ENCODE measurements around the gene FES.
"Not testable (repeated sequence)": the region's sequence is repeated elsewhere in the genome, so short reads cannot be mapped to it uniquely, and the experiment has no call there.

The FES gene

DNA sequence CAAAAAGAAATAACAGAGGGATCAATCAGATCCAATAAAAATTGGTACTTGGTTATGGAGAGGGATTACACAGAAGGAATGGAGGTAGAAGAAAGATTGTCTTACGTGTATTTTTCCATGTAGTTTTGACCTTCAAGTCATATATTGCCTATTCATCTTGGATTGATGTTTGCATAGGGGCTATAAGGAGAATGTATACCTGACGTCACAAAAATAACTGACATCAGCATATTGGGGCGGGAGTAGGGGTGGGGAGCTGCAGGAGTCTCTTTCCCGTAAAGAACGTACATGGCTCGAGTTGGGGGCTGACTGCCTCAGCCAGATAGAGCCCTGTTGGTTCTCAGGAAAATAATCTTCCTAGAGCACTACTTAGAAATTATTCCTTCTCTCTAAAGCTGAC, 21.8 kb upstream of the FES start:
- DNase-seq = no peak

DNA sequence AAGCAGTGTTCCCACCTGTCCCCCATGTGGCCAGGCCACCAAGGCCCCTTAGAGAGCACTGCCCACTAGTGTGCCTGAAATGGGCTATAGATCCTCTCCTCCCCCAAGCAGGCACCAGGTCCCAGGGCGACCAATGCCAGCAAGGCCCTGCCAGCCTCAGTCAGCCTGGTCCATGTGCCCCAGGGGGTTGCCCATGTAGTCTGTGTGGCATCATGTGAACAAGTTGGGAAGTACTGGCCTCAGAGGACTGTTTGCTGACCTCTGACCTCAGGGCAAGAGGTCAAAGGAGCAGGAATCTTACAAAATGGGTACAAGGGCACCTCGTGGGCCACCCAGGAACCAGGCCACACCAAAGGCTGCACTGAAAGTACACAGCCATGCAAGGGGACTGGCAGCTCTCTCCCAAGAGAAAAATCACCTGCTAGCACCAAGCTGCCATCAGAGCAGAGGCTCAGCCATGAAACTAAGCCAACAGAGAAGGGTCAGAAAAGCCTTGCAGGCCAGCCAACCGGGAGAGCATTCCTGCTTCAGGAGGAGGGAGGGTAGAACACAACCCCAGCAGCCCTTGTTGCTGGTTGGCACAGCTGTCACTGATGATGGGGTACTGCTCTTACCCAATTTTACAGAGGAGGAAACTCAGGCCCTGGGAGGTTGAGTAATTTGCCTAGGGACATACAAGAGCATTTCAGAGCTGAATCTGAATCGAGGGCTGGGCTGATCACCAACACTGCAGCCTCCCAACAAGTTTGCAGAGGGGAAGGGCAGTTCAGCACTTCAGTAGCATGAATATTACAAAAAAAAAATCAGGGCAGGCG, 21.1 kb upstream of the FES start:
- no peak for DNase-seq

DNA sequence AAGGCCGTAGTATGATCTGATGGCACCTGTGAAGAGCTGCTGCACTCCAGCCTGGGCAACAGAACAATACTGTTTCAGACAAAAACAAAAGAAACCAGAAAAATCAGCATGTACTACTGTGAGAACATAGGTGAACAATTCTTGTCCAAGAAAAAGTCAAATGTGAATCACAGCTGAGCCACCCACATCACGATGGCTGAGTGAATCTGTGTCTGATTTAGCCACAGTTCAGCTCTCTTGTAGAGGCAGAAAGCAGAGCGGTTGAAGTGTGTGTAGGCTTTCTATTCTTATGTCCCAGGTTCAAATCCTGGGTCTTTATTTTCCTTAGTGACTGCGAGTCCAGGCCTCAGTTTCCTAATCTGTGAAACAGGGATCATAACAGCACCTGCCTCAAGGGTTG, 20.3 kb upstream of the FES start:
- DNase-seq = no peak

DNA sequence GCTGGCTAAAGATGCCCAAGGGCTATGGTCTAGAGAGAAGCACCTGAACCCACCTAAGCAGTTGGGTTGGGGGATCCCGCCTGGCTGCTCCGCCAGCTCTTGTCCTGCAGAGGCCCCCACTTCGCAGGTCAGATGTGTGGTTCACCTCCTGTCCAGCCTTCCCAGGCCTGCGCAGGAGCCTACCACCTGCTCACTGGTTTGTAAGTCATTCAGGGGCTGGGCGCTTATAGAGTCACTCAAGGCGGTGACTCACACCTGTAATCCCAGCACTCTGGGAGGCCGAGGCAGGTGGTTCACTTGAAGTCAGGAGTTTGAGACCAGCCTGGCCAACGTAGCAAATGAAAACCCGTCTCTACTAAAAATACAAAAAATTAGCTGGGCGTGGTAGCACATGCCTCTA, 19.8 kb upstream of the FES start:
- no peak for DNase-seq

DNA sequence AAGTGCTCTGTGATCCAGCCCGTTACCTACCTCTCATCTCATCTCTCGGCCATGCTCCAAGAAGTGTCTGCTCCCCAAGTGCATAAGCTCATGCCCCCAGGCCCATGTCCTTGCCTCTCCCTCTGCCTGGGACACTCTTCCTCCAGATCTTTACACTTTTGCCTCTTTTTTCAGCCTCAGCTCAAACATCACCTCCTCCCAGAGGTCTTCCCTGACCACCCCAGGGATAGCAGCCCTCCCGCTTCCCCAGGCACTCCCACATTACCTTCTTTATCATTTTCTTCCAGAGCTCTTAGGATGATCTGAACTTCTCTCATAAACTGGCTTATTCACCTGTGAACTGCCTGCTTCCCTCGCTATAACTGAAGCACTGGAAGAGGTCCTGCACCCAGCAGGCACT, 18.6 kb upstream of the FES start:
- no peak for DNase-seq

DNA sequence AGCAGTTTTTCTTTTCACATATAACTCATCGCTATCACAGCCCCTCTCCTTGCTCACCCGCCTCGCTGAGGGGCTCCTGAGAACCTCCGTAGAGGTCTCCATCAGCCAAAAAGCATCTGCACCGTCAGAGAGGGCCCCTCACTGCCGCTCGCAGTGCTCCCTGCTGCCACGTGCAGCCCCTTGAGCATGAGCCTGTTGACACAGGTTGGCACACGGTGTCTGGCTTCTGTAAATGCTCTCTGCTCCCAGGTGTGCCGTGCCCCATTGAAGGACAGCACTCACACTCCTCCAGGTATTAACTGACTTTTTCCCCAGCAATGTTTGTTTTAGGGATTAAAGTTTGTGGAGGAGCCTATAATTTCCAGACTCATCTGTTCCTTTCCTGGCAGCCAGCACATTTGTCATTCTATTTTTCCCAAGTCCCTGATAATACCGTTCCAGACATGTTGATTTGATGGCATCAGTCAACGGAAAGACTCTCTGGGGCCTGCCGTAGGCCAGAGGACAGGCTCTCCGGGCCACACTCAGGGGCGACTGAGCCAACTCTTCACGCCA, 18.1 kb upstream of the FES start:
- DNase-seq = no peak

DNA sequence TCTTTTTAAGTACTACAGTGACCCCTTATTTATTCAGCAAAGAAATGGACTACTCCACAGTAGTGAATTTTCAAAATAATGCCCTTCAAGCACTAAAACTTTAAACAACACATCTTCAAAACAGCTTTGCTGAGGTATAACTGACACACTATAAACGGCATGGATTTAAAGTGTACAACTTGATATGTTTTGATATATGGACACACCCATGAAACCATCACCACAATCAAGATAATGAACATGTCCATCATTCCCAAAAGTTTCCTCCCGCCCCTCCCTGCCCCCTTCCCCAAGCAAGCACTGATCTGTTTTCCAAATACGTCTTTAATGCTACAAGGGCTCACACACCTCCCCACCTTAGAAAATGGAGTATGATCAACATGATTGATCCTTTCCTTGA, 17.5 kb upstream of the FES start:
- no peak for DNase-seq

DNA sequence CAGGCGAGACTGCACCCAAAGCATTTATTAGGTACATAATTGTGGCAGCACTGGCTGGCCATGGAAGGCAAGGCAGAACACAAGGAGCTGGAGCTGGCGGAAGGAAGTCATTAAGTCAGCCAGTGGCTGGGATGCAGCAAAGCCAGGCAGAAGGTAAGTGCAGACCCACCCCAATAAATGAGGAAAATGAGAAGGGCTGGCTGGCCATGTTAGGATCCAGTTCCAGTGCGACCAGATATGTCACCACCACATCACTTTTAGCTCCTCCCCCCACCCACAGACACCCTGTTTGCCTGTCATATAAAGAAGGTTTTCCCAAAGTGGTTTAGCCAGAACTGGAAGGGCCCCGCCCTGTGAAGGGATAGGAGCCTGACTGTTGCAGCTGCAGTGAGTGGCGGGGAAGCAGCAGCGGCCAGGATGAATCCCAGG, 16.0 kb upstream of the FES start, which contains the start of gene FURIN:
Gene FURIN (plus strand): TSS at position 328 of the 429 bp plus-strand sequence. CDS start 7,153 bp downstream, outside the sequence.
- no peak for DNase-seq

DNA sequence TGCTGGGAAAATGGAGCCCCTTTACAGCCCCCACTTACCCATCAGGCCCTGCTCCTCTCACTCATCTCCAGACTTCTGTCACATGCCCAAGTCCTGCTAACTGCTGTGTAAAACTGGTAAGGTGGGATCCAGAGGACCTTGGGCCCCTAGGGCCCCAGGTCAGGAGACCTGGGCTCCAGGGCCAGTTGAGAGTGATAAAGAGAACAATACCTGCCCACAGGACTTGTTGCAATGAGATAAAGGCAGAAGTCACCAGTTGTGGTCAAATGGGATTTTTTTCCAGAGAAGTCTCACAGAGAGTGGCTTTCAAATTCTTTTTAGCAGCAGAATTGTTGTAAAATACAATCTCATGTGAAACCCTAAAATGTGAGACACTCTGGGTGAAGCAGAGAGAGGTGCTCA, 15.2 kb upstream of the FES start:
- DNase-seq = no peak

DNA sequence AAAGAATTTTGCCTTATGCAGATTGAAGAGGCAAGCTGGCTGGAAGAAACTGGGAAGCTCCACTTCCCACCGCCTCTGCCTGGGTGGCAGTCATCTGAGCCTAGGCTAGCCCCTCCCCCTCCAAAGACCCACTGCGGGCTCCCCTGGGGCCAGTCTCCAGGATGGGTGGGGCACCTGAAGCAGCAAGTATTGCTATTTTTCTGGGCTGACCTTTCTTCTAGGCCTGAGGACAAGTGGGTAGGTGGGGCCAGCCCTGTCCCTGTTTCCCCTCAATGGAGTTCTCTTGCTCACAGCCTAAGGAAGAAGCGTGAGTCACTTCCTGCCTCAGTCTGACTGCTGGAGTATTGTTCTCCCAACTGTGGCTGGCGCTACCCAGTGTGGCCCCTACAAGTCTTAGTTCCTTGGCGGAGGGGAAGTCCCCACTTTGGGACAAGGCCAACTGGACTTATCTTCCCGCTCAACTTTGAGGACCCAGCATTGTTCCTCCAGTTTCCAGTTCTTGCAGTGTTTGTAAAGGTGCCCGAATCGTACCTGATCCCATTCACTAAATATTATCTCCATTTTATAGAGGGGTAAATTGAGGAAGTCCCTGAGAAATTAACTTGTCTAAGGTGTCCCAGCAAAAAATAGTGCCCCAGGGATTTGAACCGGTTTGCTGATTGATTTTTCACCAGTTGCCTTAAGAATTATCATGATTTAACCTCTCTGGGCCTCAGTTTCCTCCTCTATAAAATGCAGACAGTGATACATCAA, 14.5 kb upstream of the FES start:
- DNase-seq = no peak

DNA sequence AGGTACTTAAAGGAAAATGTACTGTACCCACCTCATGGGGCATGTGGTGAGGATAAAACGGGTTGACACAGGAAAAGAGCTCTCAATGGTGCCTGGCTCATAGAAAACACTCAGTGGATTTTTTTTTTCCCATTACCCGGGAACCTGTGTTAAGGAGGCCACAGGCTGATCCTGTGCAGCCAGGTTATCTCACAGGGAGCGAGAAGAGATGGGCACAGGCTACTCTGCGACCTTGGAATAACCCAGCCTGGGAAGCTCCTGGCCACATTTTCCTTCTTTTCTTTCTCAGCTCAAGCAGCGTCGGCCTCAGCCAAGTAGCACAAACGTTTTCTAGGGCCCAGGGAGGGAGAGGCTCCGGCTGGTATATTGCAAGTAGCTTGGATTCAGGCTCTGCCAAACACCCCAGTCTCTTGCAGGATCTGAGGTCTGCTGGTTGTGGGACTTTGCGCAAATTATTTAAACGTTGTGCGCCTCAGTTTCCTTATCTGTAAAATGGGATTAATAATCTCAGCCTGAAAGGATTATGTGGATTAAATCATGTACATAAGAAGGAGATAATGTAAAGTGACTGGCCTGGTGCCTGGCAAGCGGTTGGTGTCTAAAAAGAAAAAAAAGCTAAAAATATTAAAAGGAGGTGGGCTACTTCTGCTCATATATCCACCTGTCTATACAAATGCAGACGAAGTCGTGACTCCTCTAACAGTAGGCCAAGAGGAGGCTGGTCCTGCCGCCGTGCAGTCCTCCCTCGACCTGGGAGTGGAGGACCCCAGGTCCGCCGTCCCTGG, 13.8 kb upstream of the FES start:
- no peak for DNase-seq

DNA sequence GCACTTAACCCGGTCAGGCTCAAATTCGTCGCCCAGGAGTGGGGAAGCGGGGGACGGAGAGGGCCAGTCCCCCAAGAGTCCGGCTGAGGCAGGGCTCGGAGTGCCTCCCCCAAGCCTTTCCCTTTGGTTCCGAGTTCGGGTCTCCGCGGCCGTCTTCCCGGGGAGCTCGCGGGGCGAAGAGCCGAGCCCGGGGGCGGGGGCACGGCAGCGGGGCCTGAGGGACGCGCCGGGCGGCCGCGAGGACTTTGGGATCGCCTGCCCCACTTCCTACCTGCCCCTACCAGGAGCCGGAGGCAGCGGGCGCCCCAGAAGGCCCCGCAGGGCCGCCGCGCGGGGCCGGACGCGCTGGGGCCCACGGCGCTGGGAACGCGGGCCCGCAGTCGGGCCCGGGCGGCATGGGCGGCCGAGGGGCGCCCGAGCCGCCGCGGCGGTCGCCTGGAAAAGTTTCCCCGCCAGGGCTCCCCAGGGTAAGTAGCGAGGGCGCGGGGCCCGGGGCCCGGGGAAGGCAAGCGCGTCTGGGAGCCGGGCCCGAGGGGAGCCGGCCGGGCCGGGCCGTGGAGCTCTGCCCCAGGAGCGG, 13.1 kb upstream of the FES start:
- DNase-seq = peak; percentile 49

DNA sequence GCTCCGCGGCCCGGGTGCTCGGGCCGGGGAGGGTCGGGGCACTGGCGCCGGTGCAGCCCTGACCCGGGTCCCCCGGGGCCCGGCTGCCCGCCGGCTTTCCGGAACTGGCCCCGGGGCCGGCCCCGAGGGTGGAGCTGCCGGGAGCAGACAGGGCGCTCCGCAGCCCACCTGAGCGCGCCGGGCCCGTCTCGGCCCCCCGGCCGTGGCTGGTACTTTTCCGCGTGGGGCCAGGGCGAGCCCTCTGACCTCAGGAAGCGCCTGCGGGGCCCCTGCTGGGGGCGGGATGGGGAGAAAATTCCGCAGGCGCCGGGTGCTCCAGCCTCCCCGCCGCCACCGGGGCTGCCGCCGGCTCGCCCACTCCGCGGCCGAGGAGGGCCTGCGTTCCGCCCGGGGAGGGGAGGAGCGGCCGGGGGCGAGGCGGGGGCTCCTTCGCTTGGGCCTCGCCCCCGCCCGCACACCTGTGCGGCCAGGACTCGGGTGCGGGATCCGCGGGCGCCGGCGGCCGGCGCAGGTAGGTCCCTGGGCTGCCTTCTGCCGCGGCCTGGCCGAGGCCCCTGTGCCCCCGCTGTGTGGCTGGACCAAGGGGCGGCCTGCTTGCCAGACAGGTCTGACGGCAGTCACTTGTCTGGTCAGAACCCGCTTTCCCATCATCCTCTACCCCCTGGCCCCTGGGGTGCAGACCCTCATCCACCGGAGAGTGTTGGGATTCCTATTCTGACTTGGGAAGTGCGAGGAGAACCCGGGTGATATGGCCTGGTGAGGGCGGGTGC, 12.4 kb upstream of the FES start:
- no peak for DNase-seq

DNA sequence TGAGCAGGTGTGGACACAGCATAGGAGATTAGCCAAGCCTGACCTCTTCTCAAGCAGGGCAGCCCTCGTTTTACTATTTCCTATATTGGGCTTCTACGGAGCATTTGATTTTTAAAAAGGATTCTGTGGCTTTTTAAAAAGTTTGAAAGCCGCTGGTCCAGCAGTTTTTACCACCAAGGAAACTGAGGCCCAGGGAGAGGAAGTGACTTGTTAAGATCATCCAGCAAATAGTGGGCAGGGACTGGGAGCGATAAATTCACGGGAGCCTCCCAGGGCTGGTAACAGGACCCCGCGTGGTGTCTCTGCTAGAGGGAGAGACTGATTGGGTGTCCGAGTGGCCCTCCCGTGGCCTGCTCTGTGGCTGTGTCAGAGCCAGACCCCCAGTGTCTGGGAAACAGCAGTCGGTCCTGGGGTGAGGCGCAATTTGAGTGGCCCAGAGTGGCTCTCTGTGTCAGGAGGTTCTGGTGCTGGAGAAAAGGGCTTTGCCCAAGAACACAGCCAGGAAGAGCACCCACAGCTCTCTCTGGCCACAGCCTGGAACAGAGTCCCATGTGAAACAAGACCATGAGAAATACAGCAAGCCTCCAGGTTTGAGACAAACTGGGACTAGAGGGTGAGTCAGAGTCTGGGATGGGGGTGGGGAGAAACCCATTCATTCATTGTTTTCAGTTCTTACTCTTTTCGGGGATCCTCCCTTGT, 11.7 kb upstream of the FES start:
- DNase-seq = peak; percentile 54

DNA sequence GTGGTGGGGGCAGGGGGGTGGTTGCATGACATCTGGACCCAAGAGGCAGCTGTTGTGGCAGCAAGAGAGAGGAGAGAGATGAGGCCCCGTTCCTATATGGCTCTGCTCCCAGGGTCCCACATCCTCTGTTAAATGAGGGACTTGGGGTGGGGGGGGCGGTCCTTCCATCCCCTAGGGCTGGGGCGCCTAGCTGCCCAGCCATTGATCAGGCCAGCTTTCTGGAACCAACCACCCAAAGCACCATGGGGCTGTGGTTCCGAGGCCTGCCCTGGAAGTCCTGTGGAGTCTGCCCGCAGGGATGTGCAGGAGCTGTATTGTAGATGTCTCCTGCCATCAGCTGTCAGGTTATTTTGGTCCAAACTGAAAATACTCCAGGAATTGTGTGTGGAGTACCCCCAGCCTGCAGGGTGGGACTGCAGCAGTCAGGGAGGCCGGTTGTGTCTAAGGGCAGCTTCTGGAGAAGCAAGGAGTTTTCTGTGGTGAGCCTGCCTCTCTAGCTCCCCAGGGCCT, 10.8 kb upstream of the FES start:
- no peak for DNase-seq

DNA sequence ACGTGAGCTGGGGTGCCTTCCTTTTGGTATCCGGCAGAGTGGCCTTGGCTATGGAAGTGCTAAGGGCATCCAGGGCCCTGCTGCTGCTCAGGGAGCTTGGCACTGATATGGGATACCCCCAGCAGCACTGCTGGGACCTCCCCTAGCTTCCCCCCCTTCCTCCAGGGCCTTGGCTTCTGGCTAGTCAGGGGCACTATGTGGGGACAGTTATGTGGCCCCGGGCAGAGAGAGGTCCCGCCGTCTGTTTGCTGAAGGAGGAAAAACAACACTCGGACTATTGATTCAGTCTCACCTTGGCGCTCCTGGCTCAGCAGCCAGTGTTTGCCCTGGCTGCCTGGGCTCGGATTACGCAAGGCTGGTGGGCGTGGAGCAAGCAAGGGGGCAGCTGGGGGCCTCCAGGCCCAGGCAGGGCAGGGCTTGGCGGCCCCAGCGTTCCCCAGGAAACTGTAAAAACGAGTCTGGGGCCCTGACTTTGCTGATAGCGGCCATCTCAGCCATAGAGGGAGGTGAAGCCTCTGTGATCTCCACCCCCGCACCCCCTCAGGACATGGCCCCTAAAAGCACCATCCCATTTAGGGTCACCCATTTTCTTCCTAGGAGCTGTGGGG, 10.2 kb upstream of the FES start:
- DNase-seq = no peak

DNA sequence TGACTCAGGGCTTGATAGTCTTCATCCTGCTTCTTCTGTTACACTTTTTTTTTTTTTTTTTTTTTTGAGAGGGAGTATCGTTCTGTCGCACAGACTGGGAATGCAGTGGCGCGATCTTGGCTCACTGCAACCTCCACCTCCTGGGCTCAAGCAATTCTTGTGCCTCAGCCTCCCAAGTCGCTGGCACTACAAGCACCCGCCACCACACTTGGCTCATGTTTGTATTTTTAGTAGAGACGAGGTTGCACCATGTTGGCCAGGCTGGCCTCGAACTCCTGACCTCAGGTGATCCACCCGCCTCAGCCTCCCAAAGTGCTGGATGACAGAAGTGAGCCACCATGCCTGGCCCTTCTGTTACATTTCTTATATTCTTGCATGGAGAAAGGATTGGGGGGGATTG, 9.3 kb upstream of the FES start:
- DNase-seq = not testable (repeated sequence)

DNA sequence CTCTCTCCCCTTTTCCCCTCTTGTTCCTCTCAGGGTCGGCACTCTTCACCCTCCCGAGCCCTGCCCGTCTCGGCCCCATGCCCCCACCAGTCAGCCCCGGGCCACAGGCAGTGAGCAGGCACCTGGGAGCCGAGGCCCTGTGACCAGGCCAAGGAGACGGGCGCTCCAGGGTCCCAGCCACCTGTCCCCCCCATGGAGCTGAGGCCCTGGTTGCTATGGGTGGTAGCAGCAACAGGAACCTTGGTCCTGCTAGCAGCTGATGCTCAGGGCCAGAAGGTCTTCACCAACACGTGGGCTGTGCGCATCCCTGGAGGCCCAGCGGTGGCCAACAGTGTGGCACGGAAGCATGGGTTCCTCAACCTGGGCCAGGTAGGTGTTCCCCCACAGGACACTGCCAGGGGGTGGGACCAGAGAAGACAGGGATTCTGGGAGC, 8.7 kb upstream of the FES start:
- no peak for DNase-seq

DNA sequence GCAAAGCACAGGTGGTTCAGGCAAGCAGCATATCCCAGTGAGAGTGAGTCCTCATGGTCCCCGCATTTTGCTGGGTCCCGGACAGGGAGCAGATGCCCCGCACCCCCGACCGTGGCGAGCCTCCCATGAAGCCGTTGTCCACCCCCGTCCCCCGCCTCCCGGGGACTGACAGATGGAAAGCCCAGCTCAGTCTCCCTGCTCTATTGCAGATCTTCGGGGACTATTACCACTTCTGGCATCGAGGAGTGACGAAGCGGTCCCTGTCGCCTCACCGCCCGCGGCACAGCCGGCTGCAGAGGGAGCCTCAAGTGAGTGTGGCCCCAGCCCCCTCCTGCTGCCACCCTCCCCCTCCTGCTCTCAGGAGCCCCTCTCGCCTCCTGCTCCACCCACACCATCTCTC, 8.3 kb upstream of the FES start:
- DNase-seq = no peak

DNA sequence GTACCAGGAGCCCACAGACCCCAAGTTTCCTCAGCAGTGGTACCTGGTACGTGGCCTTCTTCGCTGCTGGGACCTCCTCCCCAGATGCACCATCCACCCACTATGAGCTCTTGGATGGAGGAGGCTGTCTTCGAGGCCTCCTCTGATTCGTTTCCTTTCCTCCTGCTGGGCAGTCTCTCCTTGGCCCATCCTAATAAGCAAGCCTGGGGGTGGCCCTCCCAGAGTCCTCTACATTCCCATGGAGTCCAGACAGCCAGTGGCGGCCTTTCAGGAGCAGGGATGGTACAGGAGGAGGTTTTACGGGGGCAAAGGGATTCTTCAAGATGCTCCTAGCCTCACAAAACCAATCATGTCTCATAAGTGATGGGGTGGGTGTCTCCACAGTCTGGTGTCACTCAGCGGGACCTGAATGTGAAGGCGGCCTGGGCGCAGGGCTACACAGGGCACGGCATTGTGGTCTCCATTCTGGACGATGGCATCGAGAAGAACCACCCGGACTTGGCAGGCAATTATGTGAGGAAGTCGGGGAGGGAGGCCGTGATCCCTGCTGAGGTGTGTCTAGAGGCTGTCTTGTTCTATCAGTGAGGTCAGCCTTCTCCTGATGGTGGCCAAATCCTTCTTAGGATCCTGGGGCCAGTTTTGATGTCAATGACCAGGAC, 7.7 kb upstream of the FES start:
- no peak for DNase-seq
